ENCODE results near the gene TMEM150A. TPM values are rescaled to one million over a fixed set of nuclear protein-coding genes. Genes with fewer than 3 reads are reported as not detected.
A peak's percentile ranks its signal among the peaks of the same experiment; 100 is the strongest.

TMEM150A gene
- total and polyA plus RNA-seq, 2 of the 13 experiments (the other 11 are each of a cell fraction or from before 2014, with no cell fraction given): 30.1 to 70.4 TPM

DNA sequence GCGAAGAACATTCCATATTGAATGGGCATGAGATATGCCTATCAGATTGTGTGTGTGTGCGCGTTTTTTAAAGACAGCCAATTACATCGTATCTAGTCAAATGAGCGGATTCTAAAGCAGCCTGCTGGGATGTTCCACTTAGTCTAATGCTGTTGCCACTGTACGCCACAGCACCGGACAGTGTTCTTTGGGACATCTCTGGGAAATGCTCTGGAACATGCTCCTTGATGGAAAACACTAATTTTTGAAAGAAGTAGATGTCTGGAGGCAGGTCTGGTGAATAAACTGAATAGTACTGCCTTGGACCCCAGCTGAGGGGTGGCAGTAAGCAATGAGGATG is 3.6 kb upstream of the TMEM150A start:
- Histone ChIP-seq H3K9me3 (ENCODE audit: low read length) (no peaks in the 10 kb centered on the region), H3K27me3 (ENCODE audit: control insufficient read depth in 1 of 2, insufficient read depth in 2 of 2, low read length in 2 of 2) (no peaks in the 10 kb centered on the region; a peak in 1 of 5 replicates), H4K20me1 (ENCODE audit: insufficient read depth, low read length) (no peaks in the 10 kb centered on the region), H3K4me1 (ENCODE audit: insufficient read depth, low read length) (peaks cover 77% of the 10 kb centered on the region), H2AFZ (ENCODE audit: low read length) (no peak overlapping the region), H3K27ac (ENCODE audit: extremely low read length, insufficient read depth, low read length) (peak overlapping the region; percentile 17), H3K4me2 (ENCODE audit: low read depth, low read length) (peak overlapping the region; percentile 86; the same call in 1 of the 2 replicates), H3K79me2 (ENCODE audit: insufficient read depth, low read length) (peaks cover 40% of the 10 kb centered on the region), H3K36me3 (replicated peaks in 1 of 2; ENCODE audit: control insufficient read depth in 1 of 2, insufficient read depth in 2 of 2, low read length in 2 of 2) (peaks cover 9 to 24% of the 10 kb centered on the region in 2 experiments), H3K4me3 (replicated peaks in 1 of 3; ENCODE audit: insufficient read depth in 1 of 3, low read depth in 2 of 3, low read length in 3 of 3) (no peak overlapping the region), H3K9ac (ENCODE audit: insufficient read depth, low read depth, low read length) (no peak overlapping the region)
- FAIRE-seq (no peak), ATAC-seq (no peak), DNase-seq (ENCODE audit: low spot score) (no peak)
- 92% methylated on average over 7 of the region's 7 CpGs for WGBS (ENCODE audit: low lambda C conversion rate)
- intact Hi-C loops (cut with micrococcal nuclease; ENCODE audit: unreplicated experiment): no loop called here
- ChIA-PET CTCF (ENCODE audit: low intra/inter-chr PET ratio, low total read pairs) (no interaction called here), POLR2A (interaction anchor here (0.6 to 25.9 kb wide), 9 partner anchors 10 to 241 kb away, joined by 3 to 795 read pairs (median 13); partner anchors contain the start of genes GGCX, MAT2A, RNF181 and SH2D6)
- in situ Hi-C loops (cut with HindIII; ENCODE audit: extremely low pct_ligation_motif_present, low pct_unique_long_range_greater_than_20kb): no loop called here
- no TSS peak for BruUV-seq (replicated peaks)
- no peak for TF ChIP-seq ZNF605 (CRISPR knock-in tag; IDR thresholded peaks at IDR 0.05)
- no peak for TF ChIP-seq U2AF2 (IDR thresholded peaks at IDR 0.05; ENCODE audit: low read depth, low read length)
- TF ChIP-seq FOXA3 (CRISPR knock-in tag; IDR thresholded peaks at IDR 0.05): no peak
- TF ChIP-seq, protein P1, sequence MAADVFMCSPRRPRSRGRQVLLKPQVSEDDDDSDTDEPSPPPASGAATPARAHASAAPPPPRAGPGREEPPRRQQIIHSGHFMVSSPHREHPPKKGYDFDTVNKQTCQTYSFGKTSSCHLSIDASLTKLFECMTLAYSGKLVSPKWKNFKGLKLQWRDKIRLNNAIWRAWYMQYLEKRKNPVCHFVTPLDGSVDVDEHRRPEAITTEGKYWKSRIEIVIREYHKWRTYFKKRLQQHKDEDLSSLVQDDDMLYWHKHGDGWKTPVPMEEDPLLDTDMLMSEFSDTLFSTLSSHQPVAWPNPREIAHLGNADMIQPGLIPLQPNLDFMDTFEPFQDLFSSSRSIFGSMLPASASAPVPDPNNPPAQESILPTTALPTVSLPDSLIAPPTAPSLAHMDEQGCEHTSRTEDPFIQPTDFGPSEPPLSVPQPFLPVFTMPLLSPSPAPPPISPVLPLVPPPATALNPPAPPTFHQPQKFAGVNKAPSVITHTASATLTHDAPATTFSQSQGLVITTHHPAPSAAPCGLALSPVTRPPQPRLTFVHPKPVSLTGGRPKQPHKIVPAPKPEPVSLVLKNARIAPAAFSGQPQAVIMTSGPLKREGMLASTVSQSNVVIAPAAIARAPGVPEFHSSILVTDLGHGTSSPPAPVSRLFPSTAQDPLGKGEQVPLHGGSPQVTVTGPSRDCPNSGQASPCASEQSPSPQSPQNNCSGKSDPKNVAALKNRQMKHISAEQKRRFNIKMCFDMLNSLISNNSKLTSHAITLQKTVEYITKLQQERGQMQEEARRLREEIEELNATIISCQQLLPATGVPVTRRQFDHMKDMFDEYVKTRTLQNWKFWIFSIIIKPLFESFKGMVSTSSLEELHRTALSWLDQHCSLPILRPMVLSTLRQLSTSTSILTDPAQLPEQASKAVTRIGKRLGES (CRISPR knock-in tag; IDR thresholded peaks at IDR 0.05; ENCODE audit: borderline replicate concordance): no peak
- no peak for TF ChIP-seq ZNF709 (CRISPR knock-in tag; IDR thresholded peaks at IDR 0.05)
- 0 out of 2 replicates have a peak, but pooled peaks have one; percentile 18 for TF ChIP-seq TARDBP (CRISPR knock-in tag; IDR thresholded peaks at IDR 0.05)
- TF ChIP-seq CENPT (CRISPR knock-in tag; IDR thresholded peaks at IDR 0.05; ENCODE audit: low read depth): no peak
- 0 out of 2 replicates have a peak, but pooled peaks have one; percentile 13 for TF ChIP-seq CCDC6 (CRISPR knock-in tag; IDR thresholded peaks at IDR 0.05)
- no peak for TF ChIP-seq ONECUT2 (CRISPR knock-in tag; IDR thresholded peaks at IDR 0.05)
- no peak for TF ChIP-seq ZNF562 (CRISPR knock-in tag; IDR thresholded peaks at IDR 0.05; ENCODE audit: borderline replicate concordance)
- no peak for TF ChIP-seq TGIF2 (CRISPR knock-in tag; IDR thresholded peaks at IDR 0.05)
- TF ChIP-seq, protein P2, sequence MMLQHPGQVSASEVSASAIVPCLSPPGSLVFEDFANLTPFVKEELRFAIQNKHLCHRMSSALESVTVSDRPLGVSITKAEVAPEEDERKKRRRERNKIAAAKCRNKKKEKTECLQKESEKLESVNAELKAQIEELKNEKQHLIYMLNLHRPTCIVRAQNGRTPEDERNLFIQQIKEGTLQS (CRISPR knock-in tag; IDR thresholded peaks at IDR 0.05): 0 out of 2 replicates have a peak, but pooled peaks have one; percentile 0
- TF ChIP-seq ZNF235 (CRISPR knock-in tag; IDR thresholded peaks at IDR 0.05; ENCODE audit: borderline replicate concordance): no peak
- TF ChIP-seq MYNN (CRISPR knock-in tag; IDR thresholded peaks at IDR 0.05; ENCODE audit: low read depth): no peak
- TF ChIP-seq NFIC (IDR thresholded peaks at IDR 0.05; ENCODE audit: low read length): 0 out of 2 replicates have a peak, but pooled peaks have one; percentile 6
- no peak for TF ChIP-seq KLF12 (CRISPR knock-in tag; IDR thresholded peaks at IDR 0.05; ENCODE audit: borderline replicate concordance)
- TF ChIP-seq ZNF639 (CRISPR knock-in tag; conservative IDR thresholded peaks at IDR 0.05): 0 out of 2 replicates have a peak, but pooled peaks have one; percentile 21
- TF ChIP-seq GMEB1 (CRISPR knock-in tag; IDR thresholded peaks at IDR 0.05; ENCODE audit: borderline replicate concordance): no peak
- TF ChIP-seq ZNF766 (CRISPR knock-in tag; IDR thresholded peaks at IDR 0.05; ENCODE audit: borderline replicate concordance): no peak
- no peak for TF ChIP-seq KLF13 (CRISPR knock-in tag; IDR thresholded peaks at IDR 0.05)
